Erythroblast (primary cell): ENCODE data around the gene UBA1.
"Not testable (repeated sequence)": the region's sequence is repeated elsewhere in the genome, so short reads cannot be mapped to it uniquely, and the experiment has no call there.

Experiments
- DNase-seq, 2 experiments: peaks; one replicate each; lab custom pipeline; 2025; lab: John Stamatoyannopoulos, UW
- GATA1 ChIP-seq: IDR thresholded peaks from 2 replicates; pipeline ENCODE4 v1.6.1; 2011; ENCODE audit warnings: low read depth, mild to moderate bottlenecking, control low read depth, low read length, moderate library complexity
- POLR2A ChIP-seq: IDR thresholded peaks from 2 replicates; pipeline ENCODE4 v1.6.1; 2011; ENCODE audit warnings: mild to moderate bottlenecking, low read length

UBA1 gene

DNA sequence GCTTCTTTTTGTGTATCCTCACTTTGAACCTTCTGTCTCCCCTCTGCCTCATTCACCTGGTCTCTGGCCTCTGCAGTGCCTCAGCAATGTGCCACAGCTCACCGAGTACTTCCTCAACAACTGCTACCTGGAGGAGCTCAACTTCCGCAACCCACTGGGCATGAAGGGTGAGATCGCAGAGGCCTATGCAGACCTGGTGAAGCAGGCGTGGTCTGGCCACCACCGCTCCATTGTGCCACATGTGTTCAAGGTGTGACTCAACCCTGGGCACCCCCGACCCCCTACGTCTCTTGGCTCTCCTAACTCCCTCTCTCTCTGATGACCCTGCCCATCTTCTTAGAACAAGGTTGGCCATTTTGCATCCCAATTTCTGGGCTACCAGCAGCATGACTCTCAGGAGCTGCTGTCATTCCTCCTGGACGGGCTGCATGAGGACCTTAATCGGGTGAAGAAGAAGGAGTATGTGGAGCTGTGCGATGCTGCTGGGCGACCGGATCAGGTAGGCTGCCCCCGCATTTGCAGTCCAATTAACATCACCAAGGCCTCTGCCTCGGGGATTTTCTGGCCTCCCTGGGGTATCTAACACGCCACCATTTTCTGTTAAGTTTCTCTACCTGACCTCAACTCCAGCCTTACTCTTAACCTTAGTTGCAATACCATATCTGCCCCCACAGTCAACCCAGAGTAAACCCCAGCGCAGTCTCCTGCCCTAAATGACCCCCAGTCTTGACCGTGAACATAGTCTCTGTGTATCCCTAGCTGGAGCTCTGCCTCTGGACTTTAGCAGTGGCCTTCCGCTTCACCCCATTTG, 47.8 kb downstream of the UBA1 start:
- TF ChIP-seq GATA1 (no peak), POLR2A (no peak)
- DNase-seq, result no peak

DNA sequence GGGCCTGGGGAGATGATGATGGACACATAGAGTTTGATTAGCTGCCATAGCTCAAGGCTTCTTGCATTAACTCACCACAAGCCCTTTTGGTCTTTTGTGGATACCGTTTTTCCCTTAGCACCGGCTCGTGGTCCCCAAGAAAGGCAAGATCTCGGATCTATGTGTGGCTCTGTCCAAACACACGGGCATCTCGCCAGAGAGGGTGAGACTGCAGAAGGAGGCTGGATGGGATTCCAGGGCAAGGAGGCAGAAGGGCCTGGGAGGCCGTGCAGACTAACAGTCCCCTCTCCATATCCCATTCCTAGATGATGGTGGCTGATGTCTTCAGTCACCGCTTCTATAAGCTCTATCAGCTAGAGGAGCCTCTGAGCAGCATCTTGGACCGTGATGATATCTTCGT, 48.7 kb downstream of the UBA1 start:
- DNase-seq, result no peak
- no peak for TF ChIP-seq GATA1
- no peak for TF ChIP-seq POLR2A

DNA sequence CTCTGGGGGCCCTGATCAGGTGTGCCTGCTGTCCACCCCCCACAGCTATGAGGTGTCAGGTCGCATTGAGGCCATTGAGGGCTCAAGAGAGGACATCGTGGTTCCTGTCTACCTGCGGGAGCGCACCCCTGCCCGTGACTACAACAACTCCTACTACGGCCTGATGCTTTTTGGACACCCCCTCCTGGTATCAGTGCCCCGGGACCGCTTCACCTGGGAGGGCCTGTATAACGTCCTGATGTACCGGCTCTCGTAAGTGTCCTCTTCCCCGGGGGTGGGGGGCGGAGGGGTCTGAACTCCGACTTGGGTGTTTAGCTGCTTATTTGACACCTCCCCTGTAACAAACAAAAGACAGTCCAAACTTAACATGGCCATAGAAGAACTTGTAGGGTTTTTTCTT, 49.7 kb downstream of the UBA1 start:
- DNase-seq, result no peak
- no peak for TF ChIP-seq GATA1

DNA sequence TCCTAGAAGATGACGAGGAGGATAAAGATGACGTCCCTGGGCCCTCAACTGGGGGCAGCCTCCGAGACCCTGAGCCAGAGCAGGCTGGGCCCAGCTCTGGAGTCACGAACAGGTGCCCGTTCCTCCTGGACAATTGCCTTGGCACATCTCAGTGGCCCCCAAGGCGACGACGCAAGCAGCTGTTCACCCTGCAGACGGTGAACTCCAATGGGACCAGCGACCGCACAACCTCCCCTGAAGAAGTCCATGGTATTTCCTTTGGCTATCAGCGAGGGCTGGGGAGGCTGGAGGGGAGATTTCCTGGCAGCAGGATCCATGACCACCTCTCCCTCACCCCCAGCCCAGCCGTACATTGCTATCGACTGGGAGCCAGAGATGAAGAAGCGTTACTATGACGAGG, 51.0 kb downstream of the UBA1 start:
- TF ChIP-seq GATA1, result no peak
- no peak for TF ChIP-seq POLR2A
- DNase-seq, result no peak

DNA sequence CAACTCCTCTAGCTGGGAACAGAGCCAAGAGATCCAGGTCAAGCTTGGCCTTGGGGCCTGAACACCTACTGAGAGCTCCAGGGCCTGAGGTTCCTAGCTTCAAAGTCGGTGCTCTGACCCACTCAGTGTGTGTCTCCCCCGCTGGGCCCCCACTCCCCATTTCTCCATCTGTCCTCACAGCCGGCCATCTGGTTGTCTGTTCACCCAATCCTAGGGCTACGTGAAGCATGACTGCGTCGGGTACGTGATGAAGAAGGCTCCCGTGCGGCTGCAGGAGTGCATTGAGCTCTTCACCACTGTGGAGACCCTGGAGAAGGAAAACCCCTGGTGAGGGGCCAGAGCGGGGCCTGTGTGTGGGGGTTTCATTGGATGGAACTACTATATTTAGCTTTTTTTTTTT, 51.5 kb downstream of the UBA1 start:
- TF ChIP-seq POLR2A, result no peak
- TF ChIP-seq GATA1, result no peak
- no peak for DNase-seq

DNA sequence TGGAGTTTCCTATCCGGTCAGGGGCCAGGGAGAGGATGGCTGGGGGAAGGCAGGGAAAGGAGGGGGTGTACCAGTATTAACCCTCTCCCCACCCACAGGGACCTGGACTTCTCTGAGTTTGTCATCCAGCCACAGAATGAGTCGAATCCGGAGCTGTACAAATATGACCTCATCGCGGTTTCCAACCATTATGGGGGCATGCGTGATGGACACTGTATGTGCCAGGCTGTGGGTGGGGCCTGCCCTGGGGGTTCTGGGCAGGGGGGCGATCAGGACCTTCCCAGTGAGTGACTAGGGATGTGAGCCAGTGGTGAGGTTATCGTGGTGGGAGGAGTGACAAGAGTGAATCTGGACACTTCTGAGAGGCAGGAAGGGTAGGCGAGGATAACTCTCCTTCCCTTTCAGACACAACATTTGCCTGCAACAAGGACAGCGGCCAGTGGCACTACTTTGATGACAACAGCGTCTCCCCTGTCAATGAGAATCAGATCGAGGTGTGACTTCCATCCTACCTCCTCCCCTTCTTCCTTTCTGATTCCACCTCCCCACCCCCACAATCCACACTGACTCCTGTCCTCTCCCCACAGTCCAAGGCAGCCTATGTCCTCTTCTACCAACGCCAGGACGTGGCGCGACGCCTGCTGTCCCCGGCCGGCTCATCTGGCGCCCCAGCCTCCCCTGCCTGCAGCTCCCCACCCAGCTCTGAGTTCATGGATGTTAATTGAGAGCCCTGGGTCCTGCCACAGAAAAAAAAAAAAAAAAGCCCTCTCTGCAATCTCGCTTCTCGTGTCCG, 53.8 kb downstream of the UBA1 start:
- no peak for DNase-seq

DNA sequence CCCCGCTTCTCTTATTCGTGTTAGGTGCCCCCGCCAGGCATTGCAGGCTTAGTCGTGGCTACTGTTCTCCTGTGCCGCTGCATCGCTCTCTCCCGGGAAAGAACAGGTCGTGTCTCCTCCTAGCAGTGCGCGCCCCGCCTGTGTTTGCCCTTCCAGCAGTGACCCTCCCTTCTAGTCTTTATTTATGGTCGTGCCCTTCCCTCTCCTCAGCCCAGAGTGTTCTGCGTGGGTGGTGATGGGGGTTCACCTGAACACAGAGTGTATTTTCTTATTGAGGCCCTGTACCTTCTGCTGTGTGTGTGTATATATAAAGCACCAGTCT, 54.3 kb downstream of the UBA1 start:
- no peak for DNase-seq

More for the DNA sequence above, 53.8 kb downstream of the UBA1 start:
- no peak for TF ChIP-seq GATA1
- no peak for TF ChIP-seq POLR2A

DNA sequence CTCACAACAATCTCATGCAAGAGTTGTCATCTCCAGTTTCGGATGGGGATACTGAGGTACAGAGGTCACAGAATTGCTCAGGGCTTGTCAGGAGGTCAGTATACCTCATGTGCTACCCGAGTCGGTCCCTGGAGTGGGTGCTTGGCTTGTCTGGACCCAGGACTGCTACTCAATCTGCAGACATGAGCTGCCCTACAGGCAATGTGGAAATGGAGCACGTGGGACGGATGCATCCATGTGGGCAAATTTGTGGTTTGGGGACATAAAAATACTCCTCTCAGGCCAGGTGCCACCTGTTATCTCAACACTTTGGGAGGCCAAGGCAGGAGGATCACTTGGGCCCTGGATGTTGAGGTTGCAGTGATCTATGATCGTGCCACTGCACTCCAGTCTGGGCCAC, 54.9 kb downstream of the UBA1 start:
- DNase-seq, result no peak
- TF ChIP-seq GATA1, result no peak
- TF ChIP-seq POLR2A, result no peak

More for the DNA sequence above, 54.3 kb downstream of the UBA1 start:
- no peak for TF ChIP-seq POLR2A
- TF ChIP-seq GATA1, result no peak

DNA sequence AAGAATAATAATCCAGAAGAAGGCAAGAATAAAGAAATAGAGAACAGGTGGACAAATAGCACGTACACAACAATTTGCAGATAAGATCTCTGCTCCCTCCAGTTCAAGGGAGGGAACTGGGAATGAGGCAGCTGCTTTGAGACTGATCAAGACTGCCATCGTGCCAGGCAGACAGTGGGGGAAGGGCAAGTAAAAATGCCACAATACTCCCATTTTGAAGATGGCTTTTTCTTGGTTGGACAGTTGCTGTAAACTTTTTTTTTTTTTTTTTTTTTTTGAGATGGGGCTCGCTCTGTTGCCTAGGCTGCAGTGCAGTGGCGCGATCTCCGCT, 56.4 kb downstream of the UBA1 start:
- TF ChIP-seq GATA1, result no peak
- TF ChIP-seq POLR2A, result no peak
- no peak for DNase-seq

DNA sequence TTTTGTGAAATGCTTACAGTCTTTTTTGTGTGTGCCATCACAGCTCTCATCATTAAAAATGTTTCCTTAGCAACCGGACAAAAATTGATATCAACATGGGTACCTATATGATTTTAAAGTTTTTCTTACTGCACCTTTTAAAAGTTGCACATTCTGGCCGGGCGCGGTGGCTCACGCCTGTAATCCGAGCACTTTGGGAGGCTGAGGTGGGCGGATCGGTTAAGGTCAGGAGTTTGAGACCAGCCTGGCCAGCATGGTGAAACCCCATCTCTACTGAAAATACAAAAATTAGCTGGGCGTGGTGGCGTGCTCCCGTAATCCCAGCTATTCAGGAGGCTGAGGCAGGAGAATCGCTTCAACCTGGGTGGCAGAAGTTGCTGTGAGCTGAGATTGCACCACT, 64.0 kb downstream of the UBA1 start:
- not testable (repeated sequence) for DNase-seq
